ENCODE data around the gene RNASET2. TPM values are rescaled to one million over a fixed set of nuclear protein-coding genes. Genes with fewer than 3 reads are reported as not detected.

RNASET2 gene
- total RNA-seq, 1 experiment from 2014 or later = 10.3 TPM

DNA sequence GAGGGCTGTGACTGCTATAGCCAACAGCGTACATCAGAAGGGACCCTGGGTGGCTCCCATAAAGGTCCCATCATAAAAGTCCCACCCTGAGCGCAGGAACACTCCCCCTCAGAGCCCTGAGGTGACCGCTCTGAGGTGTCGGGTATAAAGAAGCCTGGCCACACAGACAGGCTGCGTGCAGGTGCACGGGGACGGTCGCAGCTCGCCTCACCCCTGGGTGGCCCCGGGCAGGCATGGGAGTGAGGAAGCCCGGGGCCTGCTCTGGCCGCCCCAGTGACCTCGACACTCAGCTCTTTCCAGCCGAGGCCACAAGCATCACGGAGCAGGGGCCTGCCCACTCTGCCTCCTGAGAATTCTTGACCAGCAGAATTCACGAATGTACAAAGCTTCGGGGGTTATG is 14.4 kb upstream of the RNASET2 start:
- no peaks in the 10 kb centered on the region for H3K36me3 Mint-ChIP-seq (ENCODE audit: insufficient read depth, unreplicated experiment)
- ChIA-PET POLR2A (interaction anchor here (1.2 kb wide), 1 partner anchor 344 kb away, joined by 3 read pairs; the partner anchor contains the start of gene RPS6KA2), CTCF (interaction anchor here (0.6 kb wide), 1 partner anchor 718 kb away, joined by 3 read pairs; no protein-coding TSS in a partner anchor)
- no peak for TF ChIP-seq CTCF (IDR thresholded peaks at IDR 0.05; ENCODE audit: unreplicated experiment)
- intact Hi-C loops (cut with micrococcal nuclease) = no loop called here
- peaks cover 12% of the 10 kb centered on the region for H3K9me3 Mint-ChIP-seq (ENCODE audit: unreplicated experiment)
- H3K27ac Mint-ChIP-seq (ENCODE audit: low read depth, unreplicated experiment) = no peak overlapping the region
- H3K4me3 Mint-ChIP-seq (ENCODE audit: unreplicated experiment) = no peak overlapping the region
- no peaks in the 10 kb centered on the region for H3K27me3 Mint-ChIP-seq (ENCODE audit: insufficient read depth, unreplicated experiment)
- no peaks in the 10 kb centered on the region for H3K4me1 Mint-ChIP-seq (ENCODE audit: insufficient read depth, unreplicated experiment)
- BruUV-seq (replicated peaks) = no TSS peak
- DNase-seq (ENCODE audit: unreplicated experiment) = no peak

GRCh38 chr6:166970091-166970490 is 13.7 kb upstream of the RNASET2 start:
- Mint-ChIP-seq H3K9me3 (ENCODE audit: unreplicated experiment) (peaks cover 12% of the 10 kb centered on the region), H3K4me1 (ENCODE audit: insufficient read depth, unreplicated experiment) (no peaks in the 10 kb centered on the region), H3K27ac (ENCODE audit: low read depth, unreplicated experiment) (no peak overlapping the region), H3K27me3 (ENCODE audit: insufficient read depth, unreplicated experiment) (no peaks in the 10 kb centered on the region), H3K36me3 (ENCODE audit: insufficient read depth, unreplicated experiment) (no peaks in the 10 kb centered on the region), H3K4me3 (ENCODE audit: unreplicated experiment) (no peak overlapping the region)
- CTCF ChIA-PET = no interaction called here
- DNase-seq (ENCODE audit: unreplicated experiment) = no peak
- TF ChIP-seq CTCF (IDR thresholded peaks at IDR 0.05; ENCODE audit: unreplicated experiment) = no peak
- BruUV-seq (replicated peaks) = no TSS peak
- POLR2A ChIA-PET = interaction anchor here (1.2 kb wide), 1 partner anchor 343 kb away, joined by 3 read pairs; the partner anchor contains the start of gene RPS6KA2
- intact Hi-C loops (cut with micrococcal nuclease) = no loop called here

DNA sequence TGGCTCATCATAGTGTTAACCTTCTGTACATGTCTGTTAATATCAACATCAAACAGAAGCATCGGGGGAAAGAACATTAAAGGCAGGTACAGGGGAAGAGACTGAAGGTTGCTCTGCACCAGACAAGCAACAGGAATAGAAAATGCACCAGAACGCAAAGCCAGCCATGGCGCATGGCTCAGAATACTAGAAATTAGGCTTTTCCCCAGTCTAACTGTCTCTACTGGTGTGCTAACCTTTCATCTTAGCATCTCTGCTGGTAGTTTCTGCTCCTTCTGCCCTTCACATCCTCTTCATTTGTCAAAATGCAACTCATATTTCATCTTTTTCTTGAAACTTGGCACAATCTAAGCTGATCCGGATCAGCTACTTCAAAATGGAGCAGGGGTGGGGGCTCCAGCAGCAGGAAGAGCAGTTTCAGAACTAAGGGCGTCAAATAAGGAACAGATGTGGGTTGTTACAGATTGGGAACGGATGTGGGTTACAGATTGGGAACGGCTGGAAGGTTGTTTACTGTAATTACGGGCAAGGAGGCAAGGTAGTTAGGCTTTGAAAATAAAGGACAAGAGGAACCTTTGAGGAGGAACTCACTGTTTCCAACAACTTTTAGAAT is 13.1 kb upstream of the RNASET2 start:
- Mint-ChIP-seq H3K36me3 (ENCODE audit: insufficient read depth, unreplicated experiment) (no peaks in the 10 kb centered on the region), H3K4me3 (ENCODE audit: unreplicated experiment) (no peak overlapping the region), H3K9me3 (ENCODE audit: unreplicated experiment) (peaks cover 12% of the 10 kb centered on the region), H3K27ac (ENCODE audit: low read depth, unreplicated experiment) (no peak overlapping the region), H3K4me1 (ENCODE audit: insufficient read depth, unreplicated experiment) (no peaks in the 10 kb centered on the region), H3K27me3 (ENCODE audit: insufficient read depth, unreplicated experiment) (no peaks in the 10 kb centered on the region)
- TF ChIP-seq CTCF (IDR thresholded peaks at IDR 0.05; ENCODE audit: unreplicated experiment) = no peak
- ChIA-PET POLR2A (interaction anchor here (1.2 kb wide), 1 partner anchor 342 kb away, joined by 3 read pairs; the partner anchor contains the start of gene RPS6KA2), CTCF (no interaction called here)
- intact Hi-C loops (cut with micrococcal nuclease) = no loop called here
- BruUV-seq (replicated peaks) = no TSS peak
- no peak for DNase-seq (ENCODE audit: unreplicated experiment)

DNA sequence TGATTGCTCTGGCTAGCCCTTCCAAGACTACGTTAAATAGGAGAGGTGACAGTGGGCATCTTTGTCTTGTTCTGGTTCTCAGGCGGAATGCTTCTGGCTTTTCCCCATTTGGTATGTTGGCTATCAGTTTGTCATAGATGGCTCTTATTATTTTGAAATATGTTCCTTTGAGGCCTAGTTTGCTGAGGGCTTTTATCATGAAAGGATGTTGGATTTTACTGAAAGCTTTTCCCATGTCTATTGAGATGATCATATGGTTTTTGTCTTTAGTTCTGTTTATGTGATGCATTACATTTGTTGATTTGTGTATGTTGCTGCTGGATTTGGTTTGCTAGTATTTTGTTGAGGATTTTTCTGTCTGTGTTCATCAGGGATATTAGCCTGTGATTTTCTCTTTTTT is 9.9 kb upstream of the RNASET2 start:
- intact Hi-C loops (cut with micrococcal nuclease) = no loop called here
- Mint-ChIP-seq H3K4me1 (ENCODE audit: insufficient read depth, unreplicated experiment) (no peaks in the 10 kb centered on the region), H3K4me3 (ENCODE audit: unreplicated experiment) (no peak overlapping the region), H3K9me3 (ENCODE audit: unreplicated experiment) (peaks cover 12% of the 10 kb centered on the region), H3K27me3 (ENCODE audit: insufficient read depth, unreplicated experiment) (no peaks in the 10 kb centered on the region), H3K27ac (ENCODE audit: low read depth, unreplicated experiment) (no peak overlapping the region), H3K36me3 (ENCODE audit: insufficient read depth, unreplicated experiment) (no peaks in the 10 kb centered on the region)
- POLR2A ChIA-PET = interaction anchor here (0.6 to 0.7 kb wide), 2 partner anchors 43 to 83 kb away, joined by 3 to 4 read pairs; no protein-coding TSS in a partner anchor
- no peak for DNase-seq (ENCODE audit: unreplicated experiment)
- no TSS peak for BruUV-seq (replicated peaks)
- TF ChIP-seq CTCF (IDR thresholded peaks at IDR 0.05; ENCODE audit: unreplicated experiment) = no peak
- CTCF ChIA-PET = interaction anchor here (0.6 to 0.8 kb wide), 2 partner anchors 24 to 34 kb away, joined by 3 to 5 read pairs; no protein-coding TSS in a partner anchor

Data from MCF 10A (cell line).